Right atrium auricular region (tissue), 2 donors: ENCODE data around the gene RHBG. TPM values are rescaled to one million over a fixed set of nuclear protein-coding genes. Genes with fewer than 3 reads are reported as not detected.
"Not testable (repeated sequence)": the region's sequence is repeated elsewhere in the genome, so short reads cannot be mapped to it uniquely, and the experiment has no call there.

ENCODE experiments used
- DNase-seq: peaks from one replicate; pipeline ENCODE4 v3.0.0-alpha.2; 2019; ENCODE audit warnings: low spot score
- H3K27ac ChIP-seq, 2 donors: fragments of 200-600 bp; sonication (generic); 1 replicate in 1 of 2; 2 replicates in 1 of 2; pipeline ENCODE4 v1.5.1; 2016 to 2019
- H3K27me3 ChIP-seq, 2 donors: fragments of 200-600 bp; sonication (generic); one replicate each; pipeline versions ENCODE4 v1.5.1 to v1.6.0; 2017 to 2019
- H3K36me3 ChIP-seq: fragments of 200-600 bp; sonication (generic); one replicate; pipeline ENCODE4 v1.5.1; 2016
- H3K4me1 ChIP-seq, 2 donors: fragments of 200-600 bp; sonication (generic); one replicate each; pipeline versions ENCODE4 v1.5.1 to v1.6.0; 2017 to 2019
- H3K4me3 ChIP-seq, 2 donors: fragments of 200-600 bp; sonication (generic); 1 replicate in 1 of 2; 2 replicates in 1 of 2; pipeline ENCODE4 v1.5.1; 2017 to 2019; ENCODE audit warnings: mild to moderate bottlenecking in 1 of 2, moderate library complexity in 1 of 2
- H3K9me3 ChIP-seq, 2 donors: fragments of 200-600 bp; sonication (generic); one replicate each; pipeline ENCODE4 v1.5.1; 2019
- CTCF ChIP-seq, 2 donors: fragments of 200-600 bp; sonication (generic); IDR thresholded peaks; one replicate each; pipeline ENCODE4 v1.5.1; 2019; ENCODE audit warnings: antibody characterized with exemption in 2 of 2
- total RNA-seq, 2 donors: library from RNA; depleted of rRNA; stranded (reverse); fragments of >200 nt; gene quantifications; one replicate each; pipeline ENCODE4 v1.1.0, GENCODE V29; 2016

The RHBG gene
- not detected for total RNA-seq

- peak within 1 kb of the TSS; percentile 29 to 40 for H3K4me3 ChIP-seq
- DNase-seq: no peak
- no peaks in the 10 kb centered on the region for H3K9me3 ChIP-seq
- peaks cover 0 to 9% of the 10 kb centered on the region in 2 donors for H3K4me1 ChIP-seq
- no peak within 1 kb of the TSS for H3K27ac ChIP-seq
- H3K27me3 ChIP-seq: no peaks in the 10 kb centered on the region
- no peak for TF ChIP-seq CTCF (IDR thresholded peaks at IDR 0.05)
- no peaks in the 10 kb centered on the region for H3K36me3 ChIP-seq
Measured at GRCh38 chr1:156368889-156369684, at the start of gene RHBG. RHBG (plus strand) TSS chr1:156369211; CDS start chr1:156369250, 39 bp downstream.

GRCh38 chr1:156319664-156320063 lies 49.3 kb upstream of the RHBG start:
- TF ChIP-seq CTCF (IDR thresholded peaks at IDR 0.05): peak in 1 of 2 donors; percentile 53

GRCh38 chr1:156320560-156320959 lies 48.5 kb upstream of the RHBG start:
- DNase-seq: no peak
- Histone ChIP-seq H3K4me1 (no peaks in the 10 kb centered on the region), H3K27ac (no peak overlapping the region), H3K36me3 (peaks cover 93% of the 10 kb centered on the region), H3K4me3 (no peak overlapping the region), H3K27me3 (no peaks in the 10 kb centered on the region), H3K9me3 (no peaks in the 10 kb centered on the region)
- TF ChIP-seq CTCF (IDR thresholded peaks at IDR 0.05): no peak

More at GRCh38 chr1:156319664-156320063, 49.3 kb upstream of the RHBG start:
- no peak overlapping the region for H3K27ac ChIP-seq
- H3K4me3 ChIP-seq: no peak overlapping the region
- H3K36me3 ChIP-seq: peaks cover 95% of the 10 kb centered on the region
- no peak for DNase-seq
- H3K27me3 ChIP-seq: no peaks in the 10 kb centered on the region
- H3K4me1 ChIP-seq: no peaks in the 10 kb centered on the region
- no peaks in the 10 kb centered on the region for H3K9me3 ChIP-seq

DNA sequence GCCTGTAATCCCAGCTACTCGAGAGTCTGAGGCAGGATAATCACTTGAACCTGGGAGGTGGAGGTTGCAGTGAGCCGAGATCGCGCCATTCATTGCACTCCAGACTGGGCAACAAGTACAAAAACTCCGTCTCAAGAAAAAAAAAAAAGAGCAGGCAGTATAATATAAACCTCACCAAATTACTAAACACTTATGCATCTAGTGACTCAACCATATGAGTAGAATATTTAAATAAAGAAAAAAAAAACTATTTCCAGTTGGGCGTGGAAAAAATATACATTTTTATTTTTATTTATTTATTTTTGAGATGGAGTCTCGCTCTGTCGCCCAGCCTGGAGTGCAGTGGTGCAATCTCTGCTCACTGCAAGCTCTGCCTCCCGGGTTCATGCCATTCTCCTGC lies 45.8 kb upstream of the RHBG start:
- not testable (repeated sequence) for H3K9me3 ChIP-seq, H3K4me1 ChIP-seq, H3K4me3 ChIP-seq, H3K27me3 ChIP-seq, H3K27ac ChIP-seq, DNase-seq
- H3K36me3 ChIP-seq: peaks cover 68% of the 10 kb centered on the region

DNA sequence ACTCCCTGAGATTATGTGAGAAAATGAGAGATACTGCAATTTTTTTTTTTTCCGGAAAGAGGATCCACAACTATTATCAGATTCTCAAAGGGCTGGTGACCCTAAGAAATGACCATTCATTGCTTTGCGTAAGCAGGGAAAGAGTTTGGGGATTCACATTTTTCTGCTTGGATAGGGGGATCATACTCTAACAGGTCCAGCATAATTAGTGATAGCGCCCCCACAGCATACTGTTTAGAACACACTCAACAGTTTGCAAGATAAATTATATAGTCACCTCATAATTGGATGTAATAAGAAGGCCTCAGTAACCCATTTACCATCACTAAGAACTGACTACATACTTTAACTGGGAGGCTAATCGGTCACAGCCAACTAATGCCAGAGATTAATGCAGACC lies 32.8 kb upstream of the RHBG start:
- Histone ChIP-seq H3K27me3 (no peaks in the 10 kb centered on the region), H3K4me1 (peaks cover 0 to 22% of the 10 kb centered on the region in 2 donors), H3K27ac (no peak overlapping the region), H3K4me3 (no peak overlapping the region), H3K9me3 (no peaks in the 10 kb centered on the region), H3K36me3 (peaks cover 40% of the 10 kb centered on the region)
- no peak for DNase-seq
- no peak for TF ChIP-seq CTCF (IDR thresholded peaks at IDR 0.05)

- peaks cover 0 to 22% of the 10 kb centered on the region in 2 donors for H3K4me1 ChIP-seq
- no peak for TF ChIP-seq CTCF (IDR thresholded peaks at IDR 0.05)
- no peaks in the 10 kb centered on the region for H3K9me3 ChIP-seq
- peak overlapping the region; percentile 65 to 71 for H3K4me3 ChIP-seq
- H3K27me3 ChIP-seq: no peaks in the 10 kb centered on the region
- peaks cover 29% of the 10 kb centered on the region for H3K36me3 ChIP-seq
- peak overlapping the region; percentile 87 to 88 for H3K27ac ChIP-seq
- DNase-seq: no peak
Measured at GRCh38 chr1:156337052-156337887, 31.7 kb upstream of the RHBG start.
